GM18526 (cell line): ENCODE results near the gene CUEDC1.

Experiments used
- POLR2A ChIP-seq: IDR thresholded peaks from 3 replicates; pipeline ENCODE4 v1.6.1; 2011; ENCODE audit not compliant: insufficient read length; ENCODE audit errors: extremely low read depth

CUEDC1 gene

GRCh38 chr17:57849163-57849873 is 105.9 kb downstream of the CUEDC1 start:
- no peak for TF ChIP-seq POLR2A

GRCh38 chr17:57842280-57842679 is 112.9 kb downstream of the CUEDC1 start:
- TF ChIP-seq POLR2A, result no peak

- no peak for TF ChIP-seq POLR2A
Measured at GRCh38 chr17:57839571-57839923, 115.7 kb downstream of the CUEDC1 start.

GRCh38 chr17:57838857-57839570 is 116.2 kb downstream of the CUEDC1 start:
- no peak for TF ChIP-seq POLR2A

GRCh38 chr17:57838453-57838852 is 116.8 kb downstream of the CUEDC1 start:
- no peak for TF ChIP-seq POLR2A

GRCh38 chr17:57835333-57835900 is 119.8 kb downstream of the CUEDC1 start:
- TF ChIP-seq POLR2A, result no peak

- TF ChIP-seq POLR2A, result no peak
Measured at GRCh38 chr17:57834146-57834741, 121.0 kb downstream of the CUEDC1 start.

- TF ChIP-seq POLR2A, result no peak
Measured at GRCh38 chr17:57833179-57833939, 121.9 kb downstream of the CUEDC1 start.

- no peak for TF ChIP-seq POLR2A
Measured at GRCh38 chr17:57832314-57833178, 122.7 kb downstream of the CUEDC1 start.

- TF ChIP-seq POLR2A, result no peak
Measured at GRCh38 chr17:57830880-57831279, 124.3 kb downstream of the CUEDC1 start.

- no peak for TF ChIP-seq POLR2A
Measured at GRCh38 chr17:57823469-57824401, 131.5 kb downstream of the CUEDC1 start.

- no peak for TF ChIP-seq POLR2A
Measured at GRCh38 chr17:57819867-57820266, 135.3 kb downstream of the CUEDC1 start.

GRCh38 chr17:57819285-57819684 is 135.9 kb downstream of the CUEDC1 start:
- no peak for TF ChIP-seq POLR2A
